Measurements from ENCODE around the gene PSMC3IP.

DNA sequence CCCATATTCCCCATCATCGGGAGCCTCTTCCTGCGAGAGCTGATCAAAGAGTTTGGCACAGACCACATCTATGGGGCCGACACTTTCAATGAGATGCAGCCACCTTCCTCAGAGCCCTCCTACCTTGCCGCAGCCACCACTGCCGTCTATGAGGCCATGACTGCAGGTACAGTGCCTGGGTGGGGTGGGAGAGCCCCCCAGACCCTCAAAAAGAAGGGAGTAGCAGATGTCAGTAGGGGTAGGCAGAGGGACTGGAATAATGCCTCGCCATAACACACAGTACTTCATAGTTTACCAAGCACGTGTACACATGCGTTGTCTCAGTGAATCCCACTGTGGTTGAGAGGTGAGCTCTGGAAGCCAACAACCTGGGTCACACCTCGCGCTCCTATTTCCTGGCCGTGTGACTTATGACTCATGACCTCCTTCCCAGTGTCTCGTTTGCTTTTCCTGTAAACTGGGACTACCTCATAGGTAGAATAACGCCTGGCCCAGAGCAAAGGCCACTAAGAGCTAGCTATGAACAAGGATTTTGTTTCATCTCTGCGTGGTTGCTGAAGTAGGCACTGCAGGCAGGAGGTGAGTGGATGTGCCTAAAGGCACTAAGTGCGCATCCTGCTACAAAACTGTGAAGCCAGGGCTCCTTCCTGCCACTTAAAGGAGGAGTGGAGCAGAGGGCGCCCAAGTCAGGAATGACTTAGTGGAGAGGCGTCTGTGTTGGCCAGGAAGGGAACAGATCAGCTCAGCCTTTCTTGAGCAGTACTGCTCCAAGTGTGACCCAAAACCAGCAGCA, 36.3 kb downstream of the PSMC3IP start:
- TF ChIP-seq, protein P1, sequence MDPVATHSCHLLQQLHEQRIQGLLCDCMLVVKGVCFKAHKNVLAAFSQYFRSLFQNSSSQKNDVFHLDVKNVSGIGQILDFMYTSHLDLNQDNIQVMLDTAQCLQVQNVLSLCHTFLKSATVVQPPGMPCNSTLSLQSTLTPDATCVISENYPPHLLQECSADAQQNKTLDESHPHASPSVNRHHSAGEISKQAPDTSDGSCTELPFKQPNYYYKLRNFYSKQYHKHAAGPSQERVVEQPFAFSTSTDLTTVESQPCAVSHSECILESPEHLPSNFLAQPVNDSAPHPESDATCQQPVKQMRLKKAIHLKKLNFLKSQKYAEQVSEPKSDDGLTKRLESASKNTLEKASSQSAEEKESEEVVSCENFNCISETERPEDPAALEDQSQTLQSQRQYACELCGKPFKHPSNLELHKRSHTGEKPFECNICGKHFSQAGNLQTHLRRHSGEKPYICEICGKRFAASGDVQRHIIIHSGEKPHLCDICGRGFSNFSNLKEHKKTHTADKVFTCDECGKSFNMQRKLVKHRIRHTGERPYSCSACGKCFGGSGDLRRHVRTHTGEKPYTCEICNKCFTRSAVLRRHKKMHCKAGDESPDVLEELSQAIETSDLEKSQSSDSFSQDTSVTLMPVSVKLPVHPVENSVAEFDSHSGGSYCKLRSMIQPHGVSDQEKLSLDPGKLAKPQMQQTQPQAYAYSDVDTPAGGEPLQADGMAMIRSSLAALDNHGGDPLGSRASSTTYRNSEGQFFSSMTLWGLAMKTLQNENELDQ (tag by site-specific recombination; IDR thresholded peaks at IDR 0.05; ENCODE audit: low read depth): no peak
- TF ChIP-seq, protein P2, sequence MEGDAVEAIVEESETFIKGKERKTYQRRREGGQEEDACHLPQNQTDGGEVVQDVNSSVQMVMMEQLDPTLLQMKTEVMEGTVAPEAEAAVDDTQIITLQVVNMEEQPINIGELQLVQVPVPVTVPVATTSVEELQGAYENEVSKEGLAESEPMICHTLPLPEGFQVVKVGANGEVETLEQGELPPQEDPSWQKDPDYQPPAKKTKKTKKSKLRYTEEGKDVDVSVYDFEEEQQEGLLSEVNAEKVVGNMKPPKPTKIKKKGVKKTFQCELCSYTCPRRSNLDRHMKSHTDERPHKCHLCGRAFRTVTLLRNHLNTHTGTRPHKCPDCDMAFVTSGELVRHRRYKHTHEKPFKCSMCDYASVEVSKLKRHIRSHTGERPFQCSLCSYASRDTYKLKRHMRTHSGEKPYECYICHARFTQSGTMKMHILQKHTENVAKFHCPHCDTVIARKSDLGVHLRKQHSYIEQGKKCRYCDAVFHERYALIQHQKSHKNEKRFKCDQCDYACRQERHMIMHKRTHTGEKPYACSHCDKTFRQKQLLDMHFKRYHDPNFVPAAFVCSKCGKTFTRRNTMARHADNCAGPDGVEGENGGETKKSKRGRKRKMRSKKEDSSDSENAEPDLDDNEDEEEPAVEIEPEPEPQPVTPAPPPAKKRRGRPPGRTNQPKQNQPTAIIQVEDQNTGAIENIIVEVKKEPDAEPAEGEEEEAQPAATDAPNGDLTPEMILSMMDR (tag by site-specific recombination; IDR thresholded peaks at IDR 0.05): no peak
- TF ChIP-seq ZNF626 (tag by site-specific recombination; IDR thresholded peaks at IDR 0.05): no peak
- TF ChIP-seq, protein P3, sequence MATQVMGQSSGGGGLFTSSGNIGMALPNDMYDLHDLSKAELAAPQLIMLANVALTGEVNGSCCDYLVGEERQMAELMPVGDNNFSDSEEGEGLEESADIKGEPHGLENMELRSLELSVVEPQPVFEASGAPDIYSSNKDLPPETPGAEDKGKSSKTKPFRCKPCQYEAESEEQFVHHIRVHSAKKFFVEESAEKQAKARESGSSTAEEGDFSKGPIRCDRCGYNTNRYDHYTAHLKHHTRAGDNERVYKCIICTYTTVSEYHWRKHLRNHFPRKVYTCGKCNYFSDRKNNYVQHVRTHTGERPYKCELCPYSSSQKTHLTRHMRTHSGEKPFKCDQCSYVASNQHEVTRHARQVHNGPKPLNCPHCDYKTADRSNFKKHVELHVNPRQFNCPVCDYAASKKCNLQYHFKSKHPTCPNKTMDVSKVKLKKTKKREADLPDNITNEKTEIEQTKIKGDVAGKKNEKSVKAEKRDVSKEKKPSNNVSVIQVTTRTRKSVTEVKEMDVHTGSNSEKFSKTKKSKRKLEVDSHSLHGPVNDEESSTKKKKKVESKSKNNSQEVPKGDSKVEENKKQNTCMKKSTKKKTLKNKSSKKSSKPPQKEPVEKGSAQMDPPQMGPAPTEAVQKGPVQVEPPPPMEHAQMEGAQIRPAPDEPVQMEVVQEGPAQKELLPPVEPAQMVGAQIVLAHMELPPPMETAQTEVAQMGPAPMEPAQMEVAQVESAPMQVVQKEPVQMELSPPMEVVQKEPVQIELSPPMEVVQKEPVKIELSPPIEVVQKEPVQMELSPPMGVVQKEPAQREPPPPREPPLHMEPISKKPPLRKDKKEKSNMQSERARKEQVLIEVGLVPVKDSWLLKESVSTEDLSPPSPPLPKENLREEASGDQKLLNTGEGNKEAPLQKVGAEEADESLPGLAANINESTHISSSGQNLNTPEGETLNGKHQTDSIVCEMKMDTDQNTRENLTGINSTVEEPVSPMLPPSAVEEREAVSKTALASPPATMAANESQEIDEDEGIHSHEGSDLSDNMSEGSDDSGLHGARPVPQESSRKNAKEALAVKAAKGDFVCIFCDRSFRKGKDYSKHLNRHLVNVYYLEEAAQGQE (tag by site-specific recombination; IDR thresholded peaks at IDR 0.05): no peak
- no peak for TF ChIP-seq ZNF747 (tag by site-specific recombination; IDR thresholded peaks at IDR 0.05)
- no peak for TF ChIP-seq ZBTB1 (tag by site-specific recombination; IDR thresholded peaks at IDR 0.05)
- TF ChIP-seq ZFP37 (tag by site-specific recombination; IDR thresholded peaks at IDR 0.05): no peak
